GM21619 (cell line): ENCODE results near the gene MTUS2.
"Not testable (repeated sequence)": the region's sequence is repeated elsewhere in the genome, so short reads cannot be mapped to it uniquely, and the experiment has no call there.

Experiments
- ATAC-seq: cut with Tn5 transposase; IDR thresholded peaks from one replicate; pipeline ENCODE4 v1.9.1; 2021; ENCODE audit not compliant: unreplicated experiment

MTUS2 gene

DNA sequence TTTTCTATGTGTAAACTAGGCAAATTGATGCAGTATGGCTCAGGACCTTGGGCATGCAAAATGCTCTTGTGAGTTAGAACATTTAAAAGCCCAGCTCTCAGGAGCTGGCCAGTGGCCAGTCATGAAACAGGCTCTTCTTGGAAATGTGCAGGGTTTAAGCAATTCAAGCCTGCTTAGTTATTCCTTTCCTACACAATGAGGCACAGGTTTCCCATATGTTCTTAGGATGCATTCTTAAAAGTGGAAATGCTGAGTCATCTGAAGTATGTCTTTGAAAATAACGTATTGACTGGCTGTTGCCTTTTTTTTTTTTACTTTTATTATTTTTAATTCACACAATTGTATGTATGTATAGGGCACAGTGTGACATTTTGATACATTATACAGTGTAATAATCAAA lies 474.7 kb downstream of the MTUS2 start:
- ATAC-seq = no peak

DNA sequence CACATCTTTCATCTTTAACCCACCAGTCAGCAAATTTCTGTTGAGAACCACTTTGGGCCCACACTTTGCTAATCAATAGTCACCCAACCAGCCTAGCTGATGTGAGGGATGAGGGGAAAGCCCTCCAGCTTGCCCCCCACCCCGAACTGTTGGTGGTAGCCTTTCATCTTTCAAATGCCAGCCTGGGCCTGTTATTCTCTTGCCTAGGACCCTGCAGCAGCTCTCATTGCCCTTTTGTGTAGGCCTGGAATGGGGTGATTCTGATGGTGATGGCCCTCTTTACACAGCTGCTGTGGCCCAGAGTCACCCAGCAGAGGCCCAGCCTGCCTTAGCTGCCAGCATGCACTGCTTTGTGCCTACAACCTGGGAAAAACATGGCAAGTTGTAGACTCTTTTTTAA lies 480.9 kb downstream of the MTUS2 start:
- no peak for ATAC-seq

- no peak for ATAC-seq
These were observed 484.0 kb downstream of the MTUS2 start for GRCh38 chr13:29304148-29304547.

DNA sequence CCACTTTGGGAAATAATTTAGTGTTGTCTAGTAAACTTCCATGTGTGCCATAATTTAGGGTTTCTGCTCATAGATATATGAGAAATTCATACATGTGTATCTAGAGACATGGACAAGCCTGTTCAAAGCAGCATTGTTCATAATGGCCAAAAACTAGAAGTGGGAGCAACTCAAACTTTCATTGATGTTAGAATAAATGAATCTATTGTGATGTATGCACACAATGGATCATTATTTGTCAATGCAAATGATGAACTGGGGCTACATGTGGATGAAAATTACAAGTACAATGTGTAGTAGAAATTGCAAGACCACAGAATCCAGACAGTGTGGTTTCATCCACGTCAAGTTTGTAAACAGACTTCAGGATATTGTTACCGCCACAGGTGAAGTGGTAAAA lies 490.7 kb downstream of the MTUS2 start:
- no peak for ATAC-seq

DNA sequence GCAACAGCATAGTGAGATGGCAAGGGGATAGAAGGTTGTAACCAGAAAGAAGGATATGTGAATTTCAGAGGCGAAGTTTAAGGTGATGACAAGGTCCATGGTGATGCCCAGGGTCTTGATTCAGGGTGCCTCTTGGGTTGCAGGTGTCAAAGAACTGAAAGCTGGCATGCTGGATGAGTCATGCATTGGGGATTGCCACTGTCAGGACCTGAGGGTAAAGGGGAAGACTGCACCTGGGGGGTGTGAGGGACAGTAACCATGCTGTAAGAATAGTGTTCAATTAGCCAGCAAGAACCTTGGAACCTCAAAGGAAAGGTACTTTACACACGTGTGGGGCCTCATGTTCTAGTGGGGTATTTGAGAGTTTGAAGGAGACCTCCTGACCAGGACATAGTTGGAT lies 495.7 kb downstream of the MTUS2 start:
- no peak for ATAC-seq

DNA sequence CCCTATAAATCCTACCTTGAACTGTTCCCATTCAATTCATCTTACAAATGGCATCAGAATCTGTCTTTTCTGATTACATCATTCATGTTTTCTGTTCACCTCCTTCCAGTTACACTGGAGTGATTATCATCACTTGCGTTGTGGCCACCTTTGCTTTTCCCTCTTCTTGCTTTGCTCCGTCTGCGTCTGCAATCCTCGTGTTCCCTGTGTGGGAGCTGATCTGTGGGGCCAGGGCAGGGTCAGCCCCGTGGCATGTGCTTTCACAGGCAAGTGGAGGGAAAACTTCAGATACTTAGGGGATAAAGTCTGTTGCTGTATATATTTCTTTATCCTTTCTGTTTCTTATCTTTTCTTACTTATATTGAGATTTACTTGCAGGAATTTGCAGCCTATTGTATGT lies 497.7 kb downstream of the MTUS2 start:
- ATAC-seq = no peak

GRCh38 chr13:29318741-29319140 lies 498.6 kb downstream of the MTUS2 start:
- ATAC-seq = no peak

- no peak for ATAC-seq
These were observed 499.3 kb downstream of the MTUS2 start for GRCh38 chr13:29319451-29319850.

DNA sequence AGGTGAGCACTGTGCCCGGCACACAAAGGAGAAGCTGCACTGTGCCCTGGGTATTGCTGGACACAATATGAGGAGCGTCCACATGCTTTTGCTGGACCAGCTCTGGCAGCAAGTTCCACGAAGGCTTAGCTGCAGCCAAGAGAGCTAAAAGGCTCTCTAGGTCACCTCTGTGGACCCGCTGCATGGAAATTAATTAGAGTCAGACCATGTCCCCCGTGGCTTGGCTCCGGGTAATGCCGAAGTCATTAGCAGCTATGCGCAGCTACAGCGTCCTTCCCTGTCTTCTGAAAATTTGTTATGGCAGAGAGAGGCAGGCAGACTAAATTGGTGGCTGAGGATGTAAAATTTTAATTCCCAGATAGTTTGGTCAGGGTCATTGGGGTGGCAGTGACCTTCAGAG lies 503.8 kb downstream of the MTUS2 start:
- ATAC-seq = no peak

DNA sequence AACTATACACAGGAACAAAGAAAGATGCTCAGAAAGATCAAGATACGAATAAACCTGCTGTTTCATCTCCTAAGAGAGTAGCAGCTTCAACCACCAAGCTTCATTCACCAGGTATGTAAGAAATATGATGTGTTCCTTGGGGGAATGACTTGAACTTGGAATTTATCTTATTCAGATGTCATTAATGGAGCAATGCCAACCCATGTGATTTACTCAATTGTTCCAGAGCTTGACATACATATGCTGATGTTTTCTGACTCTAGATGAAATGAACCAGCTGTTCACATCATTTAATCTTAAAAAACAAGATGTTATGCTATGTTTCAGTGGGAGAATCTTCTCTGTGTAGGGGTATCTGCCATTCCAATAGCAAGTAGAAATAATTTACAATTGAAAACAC lies 504.5 kb downstream of the MTUS2 start:
- ATAC-seq = no peak

- ATAC-seq = no peak
These were observed 508.4 kb downstream of the MTUS2 start for GRCh38 chr13:29328501-29328900.

- ATAC-seq = no peak
These were observed 516.2 kb downstream of the MTUS2 start for GRCh38 chr13:29336356-29336755.

GRCh38 chr13:29339386-29340272 lies 519.5 kb downstream of the MTUS2 start:
- ATAC-seq = no peak

- ATAC-seq = not testable (repeated sequence)
These were observed 525.9 kb downstream of the MTUS2 start for GRCh38 chr13:29345860-29346582.

GRCh38 chr13:29355029-29355428 lies 534.9 kb downstream of the MTUS2 start:
- no peak for ATAC-seq

DNA sequence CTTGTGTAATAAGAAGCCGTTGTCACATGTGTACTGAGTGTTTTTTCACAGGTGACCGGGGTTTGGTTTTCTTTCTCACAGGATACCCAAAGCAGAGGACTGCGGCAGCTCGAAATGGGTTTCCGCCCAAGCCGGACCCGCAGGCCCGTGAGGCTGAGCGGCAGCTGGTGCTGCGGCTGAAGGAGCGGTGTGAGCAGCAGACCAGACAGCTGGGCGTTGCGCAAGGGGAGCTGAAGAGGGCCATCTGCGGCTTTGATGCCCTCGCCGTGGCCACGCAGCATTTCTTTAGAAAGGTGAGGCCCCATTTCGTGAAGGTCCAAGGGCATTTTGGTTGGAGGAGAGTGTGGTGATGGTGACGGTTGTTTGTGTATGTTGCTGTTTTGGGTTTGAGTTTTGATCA lies 539.0 kb downstream of the MTUS2 start:
- no peak for ATAC-seq

DNA sequence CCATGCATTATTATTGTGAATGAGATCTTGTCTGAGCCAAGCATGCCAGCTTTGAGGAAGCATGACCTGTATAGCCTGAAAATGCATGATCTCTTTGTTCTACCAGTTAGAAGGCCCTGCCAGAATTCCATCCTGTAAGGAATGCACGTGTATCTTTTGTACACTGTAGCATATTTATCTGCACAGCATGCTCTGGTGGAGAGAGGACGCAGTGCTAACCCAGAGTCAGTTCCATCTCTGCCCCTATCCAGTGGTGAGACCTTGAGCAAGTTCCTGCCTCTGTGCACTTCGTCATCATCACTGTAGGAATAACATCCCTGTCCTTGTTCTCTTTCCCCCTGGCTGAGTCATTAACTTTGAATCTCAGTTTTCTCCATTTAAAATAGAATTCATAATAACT lies 541.6 kb downstream of the MTUS2 start:
- no peak for ATAC-seq

- ATAC-seq = no peak
These were observed 542.9 kb downstream of the MTUS2 start for GRCh38 chr13:29362849-29363604.

GRCh38 chr13:29369060-29369743 lies 549.1 kb downstream of the MTUS2 start:
- no peak for ATAC-seq

DNA sequence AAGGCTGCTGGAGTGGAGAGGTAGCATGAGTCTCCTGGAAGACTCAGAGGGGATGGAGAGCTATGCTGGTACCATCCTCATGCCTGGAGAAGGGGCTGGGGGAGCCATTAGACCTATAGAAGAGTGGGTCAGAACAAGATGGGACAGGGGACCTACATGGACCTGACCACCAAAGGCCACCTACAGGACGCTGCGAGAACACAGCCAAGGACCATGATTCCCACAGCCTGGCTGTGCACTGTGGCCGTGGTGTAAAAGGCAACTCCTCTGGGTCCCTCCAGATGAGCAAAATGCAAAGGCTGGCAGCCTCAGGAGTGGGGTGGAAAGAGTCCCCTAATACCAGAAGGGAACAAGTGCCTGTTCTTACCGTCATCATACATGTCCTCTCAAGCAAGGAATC lies 559.1 kb downstream of the MTUS2 start:
- no peak for ATAC-seq

GRCh38 chr13:29379865-29380264 lies 559.7 kb downstream of the MTUS2 start:
- no peak for ATAC-seq
